GM21529 (cell line): Measurements from ENCODE around the gene RASD1.

Experiments
- ATAC-seq: cut with Tn5 transposase; IDR thresholded peaks from one replicate; pipeline ENCODE4 v1.9.1; 2021; ENCODE audit not compliant: unreplicated experiment

Gene RASD1

GRCh38 chr17:17448076-17448475 lies 48.1 kb downstream of the RASD1 start:
- no peak for ATAC-seq

DNA sequence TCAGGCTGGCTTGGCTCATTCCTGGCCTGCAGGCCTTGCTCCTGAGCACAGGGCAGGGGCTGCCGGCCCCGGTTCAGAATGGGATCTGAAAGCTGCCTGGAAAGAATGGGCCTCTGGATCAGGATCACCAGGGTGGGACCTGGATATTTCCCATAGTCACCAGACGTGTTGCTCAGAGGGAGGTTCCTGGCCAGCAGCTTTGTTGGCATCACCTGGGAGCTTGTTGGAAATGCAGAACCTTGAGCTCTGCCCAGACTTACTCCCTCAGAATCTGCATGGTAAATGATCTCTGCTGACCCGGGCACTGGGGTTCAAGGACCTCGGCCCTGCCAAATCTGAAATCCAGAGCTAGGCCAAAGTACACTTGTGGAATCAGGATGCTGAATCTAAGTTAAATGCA lies 48.9 kb downstream of the RASD1 start:
- ATAC-seq, result no peak

DNA sequence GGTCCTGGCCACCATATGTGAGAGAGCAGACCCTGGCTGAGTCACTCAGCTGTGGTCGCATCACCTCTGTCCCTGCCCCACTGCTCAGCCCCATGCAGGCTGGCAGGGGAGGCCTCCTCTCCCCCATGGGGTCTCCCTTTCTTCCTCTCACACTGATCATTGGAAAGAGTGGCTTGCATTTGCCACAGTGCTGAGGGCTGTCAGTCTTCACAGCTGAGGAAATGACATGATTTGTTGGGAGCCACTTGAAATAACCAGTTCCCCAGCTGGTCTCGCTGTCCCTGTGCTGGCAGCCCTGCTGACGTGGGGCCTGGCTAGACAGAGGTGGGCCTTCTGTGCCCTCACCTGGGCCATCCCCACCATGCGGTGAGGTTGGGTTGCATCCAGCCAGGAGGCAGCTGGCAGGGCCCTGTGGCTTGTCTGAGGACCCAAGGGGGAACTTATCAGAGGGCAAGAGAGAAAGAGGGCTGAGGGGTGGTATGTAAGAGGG lies 49.5 kb downstream of the RASD1 start:
- ATAC-seq, result no peak

DNA sequence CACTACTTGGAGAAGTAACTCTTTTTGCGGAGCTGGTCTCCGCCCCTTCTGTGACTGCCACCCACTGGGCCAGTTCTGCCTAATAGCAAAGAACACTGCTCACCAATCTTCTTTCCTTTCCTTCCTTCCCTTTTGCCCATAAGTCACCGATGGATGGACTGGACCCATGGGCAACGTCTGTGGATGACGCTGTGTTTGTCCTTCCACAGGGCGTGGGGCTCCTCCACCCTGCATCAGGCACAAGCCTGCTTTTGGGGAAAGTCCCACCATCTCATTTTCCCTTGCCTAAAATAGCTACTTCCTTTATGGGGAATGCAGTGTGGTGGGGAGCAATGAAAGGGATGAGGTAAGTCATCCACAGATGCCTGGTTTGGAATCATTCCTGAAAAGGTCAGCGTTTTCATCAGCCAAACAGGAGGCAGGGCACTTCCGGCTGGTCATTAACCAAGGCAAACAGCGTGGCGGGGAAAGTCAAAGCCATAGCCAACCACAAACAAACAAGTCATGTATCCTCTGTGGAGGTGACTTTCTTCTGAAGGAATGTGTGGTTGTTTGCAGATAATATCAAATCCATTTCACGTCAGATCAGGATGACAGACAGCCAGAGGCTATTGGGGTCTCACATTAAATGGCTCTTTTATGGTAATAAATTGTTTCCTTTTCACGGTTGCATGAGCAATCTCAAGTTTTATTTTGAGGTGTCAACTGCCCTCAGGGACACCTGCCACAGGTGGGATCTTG lies 50.1 kb downstream of the RASD1 start:
- ATAC-seq, result no peak

- ATAC-seq, result no peak
These were observed 50.8 kb downstream of the RASD1 start for GRCh38 chr17:17445296-17445924.
